Breast epithelium (tissue), 4 donors: ENCODE measurements around the gene ALB. TPM values are rescaled to one million over a fixed set of nuclear protein-coding genes. Genes with fewer than 3 reads are reported as not detected.

Source experiments
- DNase-seq, 2 donors: peaks; one replicate each; pipeline ENCODE4 v3.0.0-alpha.2; 2019; ENCODE audit warnings: low spot score in 2 of 2
- H3K27ac ChIP-seq, 2 donors: fragments of 200-600 bp; sonication (generic) in 1 of 2; one replicate each; pipeline ENCODE4 v1.5.1; 2016 to 2019; ENCODE audit warnings: mild to moderate bottlenecking in 1 of 2
- H3K27me3 ChIP-seq, 2 donors: fragments of 200-600 bp; sonication (generic) in 1 of 2; one replicate each; pipeline versions ENCODE4 v1.5.1 to v1.6.0; 2017 to 2019; ENCODE audit warnings: control low read depth in 1 of 2, mild to moderate bottlenecking in 1 of 2
- H3K36me3 ChIP-seq: fragments of 200-600 bp; one replicate; pipeline ENCODE4 v1.5.1; 2019
- H3K4me1 ChIP-seq, 2 donors: fragments of 200-600 bp; sonication (generic); one replicate each; pipeline ENCODE4 v1.5.1; 2016 to 2019; ENCODE audit warnings: control low read depth in 1 of 2
- H3K4me3 ChIP-seq, 3 donors: fragments of 200-600 bp; sonication (generic); 1 replicate in 2 of 3; 2 replicates in 1 of 3; pipeline ENCODE4 v1.5.1; 2016 to 2019; ENCODE audit warnings: mild to moderate bottlenecking in 3 of 3, moderate library complexity in 2 of 3
- H3K9me3 ChIP-seq, 2 donors: fragments of 200-600 bp; sonication (generic) in 1 of 2; one replicate each; pipeline ENCODE4 v1.5.1; 2016 to 2019; ENCODE audit warnings: control low read depth in 1 of 2
- POLR2A ChIP-seq: fragments of 450-650 bp; IDR thresholded peaks from one replicate; pipeline ENCODE4 v1.6.1; 2016; ENCODE audit warnings: antibody characterized with exemption, mild to moderate bottlenecking, moderate library complexity
- POLR2AphosphoS5 ChIP-seq, 3 donors: sonication (generic); formaldehyde crosslinking; IDR thresholded peaks; one replicate each; pipeline ENCODE4 v1.6.1; 2017; ENCODE audit warnings: antibody characterized with exemption in 3 of 3
- intact Hi-C: fragments of 100-400 bp; cut with DNase I; formaldehyde crosslinking; loops from one replicate; pipeline ENCODE4 v1.15.1; 2023; ENCODE audit warnings: low total_unique reads
- total RNA-seq, 3 donors: library from RNA; depleted of rRNA; stranded (reverse); fragments of >200 nt; gene quantifications; one replicate each; pipeline ENCODE4 v1.1.0, GENCODE V29; 2016
- TF ChIP-seq, protein P1 (sequence below), 3 donors: fragments of 450-650 bp; IDR thresholded peaks; one replicate each; pipeline ENCODE4 v1.5.1; 2016 to 2017; ENCODE audit warnings: antibody characterized with exemption in 3 of 3, mild to moderate bottlenecking in 3 of 3, moderate library complexity in 3 of 3

Gene ALB
- total RNA-seq, 3 donors from 2014 or later, result 0.66 to 9.1 TPM; not detected in 1

DNA sequence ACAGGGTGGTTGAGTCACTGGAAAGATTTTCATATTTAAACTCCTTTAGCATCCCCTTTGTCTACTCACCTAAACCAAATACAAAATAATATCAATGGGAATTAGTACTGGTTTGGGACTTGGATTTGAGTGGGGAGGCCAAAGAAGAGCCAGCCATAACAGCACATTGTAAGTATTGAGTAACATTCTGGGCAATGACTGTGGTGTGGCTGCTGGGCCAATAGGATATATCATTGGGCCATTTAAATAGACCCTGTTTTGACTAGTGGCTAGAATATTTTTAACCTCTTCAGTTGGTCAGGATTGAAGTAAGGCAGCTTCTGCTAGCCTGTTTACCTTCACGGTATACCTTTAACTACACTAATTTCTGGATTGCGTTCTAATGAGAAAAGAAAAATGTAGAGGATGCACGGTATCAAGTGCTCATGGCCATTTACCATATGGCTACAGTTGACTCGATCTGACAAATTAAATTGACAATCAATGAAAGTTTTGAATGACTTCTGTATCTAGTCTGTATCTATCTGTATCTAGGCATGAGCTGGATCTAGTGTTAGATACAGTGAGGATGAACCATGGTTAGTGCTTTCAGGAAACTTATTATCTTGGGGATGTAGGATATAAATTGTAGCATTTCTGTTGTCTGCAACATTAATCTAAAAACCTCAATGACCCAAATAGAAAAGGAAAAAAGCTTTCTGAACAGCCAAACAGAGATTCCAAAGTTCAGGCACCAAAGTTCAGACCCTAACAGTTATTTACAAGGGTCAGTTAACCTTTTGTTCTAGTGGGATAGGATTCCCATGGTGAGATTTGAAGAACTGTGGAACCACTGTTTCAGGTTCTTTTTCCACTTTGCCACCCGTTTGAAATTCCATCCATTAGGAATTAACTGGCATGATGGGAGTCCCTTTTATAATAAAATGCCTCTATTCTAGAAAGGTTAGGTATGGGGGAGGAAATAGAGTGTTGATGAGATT, 6.8 kb upstream of the ALB start:
- intact Hi-C loops, result no loop called here
- no peak for DNase-seq
- Histone ChIP-seq H3K9me3 (no peaks in the 10 kb centered on the region), H3K27me3 (no peaks in the 10 kb centered on the region), H3K4me3 (no peak overlapping the region), H3K36me3 (no peaks in the 10 kb centered on the region), H3K27ac (no peak overlapping the region), H3K4me1 (no peaks in the 10 kb centered on the region)
- TF ChIP-seq POLR2A, result no peak
- no peak for TF ChIP-seq POLR2AphosphoS5 (IDR thresholded peaks at IDR 0.05)
- TF ChIP-seq, protein P1, sequence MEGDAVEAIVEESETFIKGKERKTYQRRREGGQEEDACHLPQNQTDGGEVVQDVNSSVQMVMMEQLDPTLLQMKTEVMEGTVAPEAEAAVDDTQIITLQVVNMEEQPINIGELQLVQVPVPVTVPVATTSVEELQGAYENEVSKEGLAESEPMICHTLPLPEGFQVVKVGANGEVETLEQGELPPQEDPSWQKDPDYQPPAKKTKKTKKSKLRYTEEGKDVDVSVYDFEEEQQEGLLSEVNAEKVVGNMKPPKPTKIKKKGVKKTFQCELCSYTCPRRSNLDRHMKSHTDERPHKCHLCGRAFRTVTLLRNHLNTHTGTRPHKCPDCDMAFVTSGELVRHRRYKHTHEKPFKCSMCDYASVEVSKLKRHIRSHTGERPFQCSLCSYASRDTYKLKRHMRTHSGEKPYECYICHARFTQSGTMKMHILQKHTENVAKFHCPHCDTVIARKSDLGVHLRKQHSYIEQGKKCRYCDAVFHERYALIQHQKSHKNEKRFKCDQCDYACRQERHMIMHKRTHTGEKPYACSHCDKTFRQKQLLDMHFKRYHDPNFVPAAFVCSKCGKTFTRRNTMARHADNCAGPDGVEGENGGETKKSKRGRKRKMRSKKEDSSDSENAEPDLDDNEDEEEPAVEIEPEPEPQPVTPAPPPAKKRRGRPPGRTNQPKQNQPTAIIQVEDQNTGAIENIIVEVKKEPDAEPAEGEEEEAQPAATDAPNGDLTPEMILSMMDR (IDR thresholded peaks at IDR 0.05), result no peak

DNA sequence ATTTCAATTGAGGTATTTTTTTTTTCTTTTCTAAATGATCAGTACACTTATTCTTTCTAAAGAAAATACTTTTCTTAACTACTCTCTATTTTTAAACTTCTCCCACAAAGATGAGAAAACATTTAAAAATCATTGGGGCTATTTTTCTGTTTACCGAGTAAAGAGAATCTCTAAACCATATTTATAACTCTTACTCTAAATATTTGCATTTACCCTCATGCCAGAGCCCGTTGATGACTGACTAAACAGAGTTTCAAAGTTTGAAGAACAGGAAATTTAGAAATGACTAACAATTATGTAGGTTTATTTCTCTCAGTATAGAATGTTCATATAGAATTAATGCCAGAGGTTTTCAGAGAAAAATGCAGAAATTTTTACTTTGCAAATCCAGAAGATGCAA, 2.7 kb upstream of the ALB start:
- no peaks in the 10 kb centered on the region for H3K9me3 ChIP-seq
- no peak overlapping the region for H3K4me3 ChIP-seq
- intact Hi-C loops, result no loop called here
- no peaks in the 10 kb centered on the region for H3K4me1 ChIP-seq
- TF ChIP-seq POLR2AphosphoS5 (IDR thresholded peaks at IDR 0.05), result no peak
- no peak for TF ChIP-seq POLR2A
- TF ChIP-seq, protein P1 (IDR thresholded peaks at IDR 0.05), result no peak
- no peak for DNase-seq
- no peak overlapping the region for H3K27ac ChIP-seq
- no peaks in the 10 kb centered on the region for H3K36me3 ChIP-seq
- H3K27me3 ChIP-seq, result no peaks in the 10 kb centered on the region

DNA sequence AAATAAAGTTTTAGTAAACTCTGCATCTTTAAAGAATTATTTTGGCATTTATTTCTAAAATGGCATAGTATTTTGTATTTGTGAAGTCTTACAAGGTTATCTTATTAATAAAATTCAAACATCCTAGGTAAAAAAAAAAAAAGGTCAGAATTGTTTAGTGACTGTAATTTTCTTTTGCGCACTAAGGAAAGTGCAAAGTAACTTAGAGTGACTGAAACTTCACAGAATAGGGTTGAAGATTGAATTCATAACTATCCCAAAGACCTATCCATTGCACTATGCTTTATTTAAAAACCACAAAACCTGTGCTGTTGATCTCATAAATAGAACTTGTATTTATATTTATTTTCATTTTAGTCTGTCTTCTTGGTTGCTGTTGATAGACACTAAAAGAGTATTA, 370 bp downstream of the ALB start:
- no peak overlapping the region for H3K27ac ChIP-seq
- no peak for DNase-seq
- H3K9me3 ChIP-seq, result no peaks in the 10 kb centered on the region
- H3K27me3 ChIP-seq, result no peaks in the 10 kb centered on the region
- intact Hi-C loops, result no loop called here
- H3K36me3 ChIP-seq, result no peaks in the 10 kb centered on the region
- TF ChIP-seq POLR2A, result no peak
- no peak for TF ChIP-seq POLR2AphosphoS5 (IDR thresholded peaks at IDR 0.05)
- TF ChIP-seq, protein P1 (IDR thresholded peaks at IDR 0.05), result no peak
- no peaks in the 10 kb centered on the region for H3K4me1 ChIP-seq
- no peak overlapping the region for H3K4me3 ChIP-seq

DNA sequence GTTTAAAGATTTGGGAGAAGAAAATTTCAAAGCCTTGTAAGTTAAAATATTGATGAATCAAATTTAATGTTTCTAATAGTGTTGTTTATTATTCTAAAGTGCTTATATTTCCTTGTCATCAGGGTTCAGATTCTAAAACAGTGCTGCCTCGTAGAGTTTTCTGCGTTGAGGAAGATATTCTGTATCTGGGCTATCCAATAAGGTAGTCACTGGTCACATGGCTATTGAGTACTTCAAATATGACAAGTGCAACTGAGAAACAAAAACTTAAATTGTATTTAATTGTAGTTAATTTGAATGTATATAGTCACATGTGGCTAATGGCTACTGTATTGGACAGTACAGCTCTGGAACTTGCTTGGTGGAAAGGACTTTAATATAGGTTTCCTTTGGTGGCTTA, 1.1 kb downstream of the ALB start:
- Histone ChIP-seq H3K27me3 (no peaks in the 10 kb centered on the region), H3K9me3 (no peaks in the 10 kb centered on the region), H3K27ac (no peak overlapping the region), H3K4me3 (no peak overlapping the region), H3K4me1 (no peaks in the 10 kb centered on the region), H3K36me3 (no peaks in the 10 kb centered on the region)
- intact Hi-C loops, result no loop called here
- TF ChIP-seq POLR2AphosphoS5 (IDR thresholded peaks at IDR 0.05) (no peak), POLR2A (no peak)
- TF ChIP-seq, protein P1 (IDR thresholded peaks at IDR 0.05), result no peak
- no peak for DNase-seq

DNA sequence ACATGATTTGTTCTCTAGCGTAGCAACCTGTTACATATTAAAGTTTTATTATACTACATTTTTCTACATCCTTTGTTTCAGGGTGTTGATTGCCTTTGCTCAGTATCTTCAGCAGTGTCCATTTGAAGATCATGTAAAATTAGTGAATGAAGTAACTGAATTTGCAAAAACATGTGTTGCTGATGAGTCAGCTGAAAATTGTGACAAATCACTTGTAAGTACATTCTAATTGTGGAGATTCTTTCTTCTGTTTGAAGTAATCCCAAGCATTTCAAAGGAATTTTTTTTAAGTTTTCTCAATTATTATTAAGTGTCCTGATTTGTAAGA, 2.4 kb downstream of the ALB start:
- DNase-seq, result no peak
- no peaks in the 10 kb centered on the region for H3K36me3 ChIP-seq
- no peak overlapping the region for H3K4me3 ChIP-seq

More for the DNA sequence above, 2.4 kb downstream of the ALB start:
- no peaks in the 10 kb centered on the region for H3K27me3 ChIP-seq
- no peak overlapping the region for H3K27ac ChIP-seq
- H3K9me3 ChIP-seq, result no peaks in the 10 kb centered on the region
- TF ChIP-seq, protein P1 (IDR thresholded peaks at IDR 0.05), result no peak
- no peak for TF ChIP-seq POLR2A
- TF ChIP-seq POLR2AphosphoS5 (IDR thresholded peaks at IDR 0.05), result no peak
- intact Hi-C loops, result no loop called here
- H3K4me1 ChIP-seq, result no peaks in the 10 kb centered on the region
